Subcutaneous adipose tissue (tissue), 4 donors: ENCODE measurements around the gene MFAP3L. TPM values are rescaled to one million over a fixed set of nuclear protein-coding genes. Genes with fewer than 3 reads are reported as not detected.

Experiments used
- total RNA-seq, 4 donors: library from RNA; depleted of rRNA; stranded (reverse); fragments of >200 nt; gene quantifications; one replicate each; pipeline ENCODE4 v1.1.0, GENCODE V29; 2016
- TF ChIP-seq, protein P1 (sequence below): fragments of 450-650 bp; IDR thresholded peaks from one replicate; pipeline ENCODE4 v1.5.1; 2016; ENCODE audit warnings: low read depth, mild to moderate bottlenecking, control low read depth, antibody characterized with exemption, moderate library complexity

Gene MFAP3L
- total RNA-seq, 4 donors from 2014 or later = 1.9 to 10.1 (median 3.3) TPM

- TF ChIP-seq, protein P1, sequence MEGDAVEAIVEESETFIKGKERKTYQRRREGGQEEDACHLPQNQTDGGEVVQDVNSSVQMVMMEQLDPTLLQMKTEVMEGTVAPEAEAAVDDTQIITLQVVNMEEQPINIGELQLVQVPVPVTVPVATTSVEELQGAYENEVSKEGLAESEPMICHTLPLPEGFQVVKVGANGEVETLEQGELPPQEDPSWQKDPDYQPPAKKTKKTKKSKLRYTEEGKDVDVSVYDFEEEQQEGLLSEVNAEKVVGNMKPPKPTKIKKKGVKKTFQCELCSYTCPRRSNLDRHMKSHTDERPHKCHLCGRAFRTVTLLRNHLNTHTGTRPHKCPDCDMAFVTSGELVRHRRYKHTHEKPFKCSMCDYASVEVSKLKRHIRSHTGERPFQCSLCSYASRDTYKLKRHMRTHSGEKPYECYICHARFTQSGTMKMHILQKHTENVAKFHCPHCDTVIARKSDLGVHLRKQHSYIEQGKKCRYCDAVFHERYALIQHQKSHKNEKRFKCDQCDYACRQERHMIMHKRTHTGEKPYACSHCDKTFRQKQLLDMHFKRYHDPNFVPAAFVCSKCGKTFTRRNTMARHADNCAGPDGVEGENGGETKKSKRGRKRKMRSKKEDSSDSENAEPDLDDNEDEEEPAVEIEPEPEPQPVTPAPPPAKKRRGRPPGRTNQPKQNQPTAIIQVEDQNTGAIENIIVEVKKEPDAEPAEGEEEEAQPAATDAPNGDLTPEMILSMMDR = no peak
Measured at GRCh38 chr4:169986369-169986768, 39.8 kb downstream of the MFAP3L start.

DNA sequence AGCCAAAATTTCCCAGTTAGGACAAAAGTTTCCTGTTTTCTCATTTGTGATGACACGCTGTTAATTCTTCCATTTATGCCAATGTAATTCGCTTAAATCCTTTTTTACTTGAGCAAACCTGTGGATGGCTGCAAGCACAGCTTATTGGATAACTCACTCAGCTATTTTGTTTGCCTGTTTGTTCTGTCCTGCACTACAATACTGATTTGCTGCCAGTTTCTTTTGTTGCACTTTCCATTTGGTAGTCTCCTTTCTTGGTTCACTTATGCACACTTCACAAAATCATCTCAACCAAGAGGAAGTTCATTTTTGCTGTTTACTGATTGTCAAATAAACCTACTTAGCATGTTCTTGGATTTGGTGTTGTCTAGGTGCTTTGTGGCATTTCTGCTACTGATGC lies 40.3 kb downstream of the MFAP3L start:
- TF ChIP-seq, protein P1 = no peak

- TF ChIP-seq, protein P1 = no peak
Measured at GRCh38 chr4:169984745-169985144, 41.5 kb downstream of the MFAP3L start.

DNA sequence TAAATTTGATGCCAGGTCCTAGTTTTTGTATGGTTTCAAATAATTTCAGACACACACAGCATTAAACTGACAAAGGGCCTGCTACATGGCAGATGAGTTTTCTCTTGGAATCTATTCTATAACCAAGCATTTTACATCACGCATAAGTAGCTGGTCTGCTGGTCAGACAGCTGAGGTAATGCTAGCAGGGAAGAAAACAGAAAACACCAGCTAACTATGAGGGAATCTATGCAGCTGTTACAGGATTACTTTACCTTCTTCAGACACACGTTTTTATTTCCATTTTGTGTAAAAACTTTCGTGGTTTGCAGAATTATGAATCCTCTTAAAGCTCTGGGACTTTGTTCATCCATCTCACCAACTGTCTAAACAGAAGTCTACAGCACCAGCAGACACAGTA lies 42.0 kb downstream of the MFAP3L start:
- TF ChIP-seq, protein P1 = no peak

GRCh38 chr4:169976951-169977350 lies 49.2 kb downstream of the MFAP3L start:
- TF ChIP-seq, protein P1 = no peak

- TF ChIP-seq, protein P1 = no peak
Measured at GRCh38 chr4:169975838-169976796, 50.1 kb downstream of the MFAP3L start.

GRCh38 chr4:169975131-169975837 lies 50.9 kb downstream of the MFAP3L start:
- TF ChIP-seq, protein P1 = no peak
